GM12878 (cell line): ENCODE data around the gene OR2H2. TPM values are rescaled to one million over a fixed set of nuclear protein-coding genes. Genes with fewer than 3 reads are reported as not detected.

Source experiments
- ATAC-seq: fragments of 200-7000 bp; cut with Tn5 transposase; 3 replicates; pipeline ENCODE4 v1.9.1; 2020; ENCODE audit warnings: mild to moderate bottlenecking, moderate library complexity
- BruUV-seq: library from RNA; stranded (reverse); fragments of 400-500 nt; replicated peaks from 2 replicates; lab custom pipeline; 2021; lab: Mats Ljungman, UMichigan
- CTCF ChIA-PET: fragments of 300-600 bp; sonication (Branson Sonifier 250); formaldehyde crosslinking; extraction: SDS; loops from one replicate; lab custom pipeline; 2021; ENCODE audit warnings: inconsistent platforms; lab: Yijun Ruan, JAX
- POLR2A ChIA-PET: fragments of 350-600 bp; formaldehyde crosslinking; extraction: SDS; loops from one replicate; lab custom pipeline; 2021; ENCODE audit warnings: inconsistent platforms; lab: Charles Lee
- RAD21 ChIA-PET: fragments of 300-600 bp; sonication (Branson Sonifier 250); formaldehyde crosslinking; loops from one replicate; lab custom pipeline; 2023; ENCODE audit warnings: antibody characterized with exemption; ENCODE audit not compliant: unreplicated experiment; lab: Charles Lee
- SMC1A ChIA-PET: fragments of 300-600 bp; sonication (Branson Sonifier 250); formaldehyde crosslinking; loops from one replicate; lab custom pipeline; 2023; ENCODE audit not compliant: unreplicated experiment, uncharacterized antibody; lab: Charles Lee
- DNase-seq: peaks from one replicate; pipeline ENCODE4 v3.0.0-alpha.2; 2011; ENCODE audit warnings: low read depth, low spot score
- FAIRE-seq: peaks from 3 replicates; lab custom pipeline; 2011; peaks lifted over from hg19 to GRCh38; lab: Jason Lieb, UNC
- H2AFZ ChIP-seq: 2 replicates; pipeline ENCODE4 v1.6.0; 2011; ENCODE audit warnings: low read depth, low read length, control low read depth; ENCODE audit not compliant: control insufficient read depth
- H3K27ac ChIP-seq: 2 replicates; pipeline ENCODE4 v1.5.1; 2011; ENCODE audit warnings: control low read depth; ENCODE audit not compliant: control insufficient read depth, insufficient read depth
- H3K27me3 ChIP-seq, 2 experiments: replicated peaks in 1 of 2; 2 replicates each; pipeline versions ENCODE4 v1.6.0 to v1.6.1; 2011; ENCODE audit warnings: low read length in 1 of 2; ENCODE audit not compliant: control insufficient read depth in 2 of 2, insufficient read depth in 2 of 2
- H3K36me3 ChIP-seq, 2 experiments: 2 replicates each; pipeline ENCODE4 v1.5.1; 2011; ENCODE audit warnings: low read length in 1 of 2; ENCODE audit not compliant: control insufficient read depth in 2 of 2, insufficient read depth in 2 of 2
- H3K4me1 ChIP-seq: 2 replicates; pipeline ENCODE4 v1.6.1; 2011; ENCODE audit warnings: mild to moderate bottlenecking, low read length, moderate library complexity, mixed read lengths; ENCODE audit not compliant: control insufficient read depth, insufficient read depth
- H3K4me2 ChIP-seq: 2 replicates; pipeline ENCODE4 v1.6.0; 2011; ENCODE audit warnings: control low read depth; ENCODE audit not compliant: control insufficient read depth, insufficient read depth
- H3K4me3 ChIP-seq: fragments of 200-600 bp; sonication (generic); 2 replicates; pipeline ENCODE4 v1.5.1; 2016
- H3K79me2 ChIP-seq: 2 replicates; pipeline ENCODE4 v1.6.0; 2011; ENCODE audit warnings: low read length; ENCODE audit not compliant: control insufficient read depth, insufficient read depth
- H3K9ac ChIP-seq: 2 replicates; pipeline ENCODE4 v1.8.0; 2011; ENCODE audit warnings: low read length, control low read depth, mixed read lengths; ENCODE audit not compliant: control insufficient read depth, insufficient read depth
- H3K9me3 ChIP-seq: replicated peaks from 3 replicates; pipeline ENCODE4 v1.5.1; 2011; ENCODE audit warnings: mild to moderate bottlenecking, low read length; ENCODE audit not compliant: control insufficient read depth, insufficient read depth
- H4K20me1 ChIP-seq: 2 replicates; pipeline ENCODE4 v1.6.0; 2011; ENCODE audit not compliant: control insufficient read depth, insufficient read depth
- CREB1 ChIP-seq: IDR thresholded peaks from 2 replicates; pipeline ENCODE4 v1.6.1; 2012; ENCODE audit warnings: low read depth, mild to moderate bottlenecking, inconsistent platforms
- E2F4 ChIP-seq: IDR thresholded peaks from 2 replicates; pipeline ENCODE4 v1.6.1; 2012; ENCODE audit warnings: low read depth, low read length, improper control_type of control experiment
- EP300 ChIP-seq, 2 experiments: fragments of 150-350 bp in 1 of 2; IDR thresholded peaks; 2 replicates each; pipeline ENCODE4 v1.6.1; 2011 to 2012; ENCODE audit warnings: low read depth in 2 of 2, low read length in 2 of 2, borderline replicate concordance in 1 of 2, improper control_type of control experiment in 1 of 2, inconsistent platforms in 1 of 2; ENCODE audit not compliant: control insufficient read depth in 1 of 2
- FOXM1 ChIP-seq: IDR thresholded peaks from 2 replicates; pipeline ENCODE4 v1.6.1; 2012; ENCODE audit warnings: low read depth, mild to moderate bottlenecking, inconsistent platforms, low read length, moderate library complexity
- HDAC2 ChIP-seq: fragments of 200-600 bp; sonication (generic); IDR thresholded peaks from 2 replicates; pipeline ENCODE4 v1.6.1; 2017
- KLF5 ChIP-seq: fragments of 450-650 bp; IDR thresholded peaks from 2 replicates; pipeline ENCODE4 v1.6.1; 2014; ENCODE audit warnings: mild to moderate bottlenecking; ENCODE audit not compliant: partially characterized antibody
- LARP7 ChIP-seq: fragments of 450-650 bp; IDR thresholded peaks from 2 replicates; pipeline ENCODE4 v1.6.1; 2017; ENCODE audit warnings: mild to moderate bottlenecking
- MLLT1 ChIP-seq: fragments of 450-650 bp; IDR thresholded peaks from 2 replicates; pipeline ENCODE4 v1.6.1; 2016; ENCODE audit warnings: mild to moderate bottlenecking
- POLR2AphosphoS5 ChIP-seq: IDR thresholded peaks from 2 replicates; pipeline ENCODE4 v1.6.1; 2011; ENCODE audit warnings: mild to moderate bottlenecking, low read length, inconsistent platforms
- RAD21 ChIP-seq: IDR thresholded peaks from 2 replicates; pipeline ENCODE4 v1.6.1; 2011; ENCODE audit warnings: mild to moderate bottlenecking, low read depth, low read length, moderate library complexity; ENCODE audit not compliant: insufficient read depth
- SIN3A ChIP-seq: IDR thresholded peaks from 2 replicates; pipeline ENCODE4 v1.6.1; 2012; ENCODE audit warnings: low read depth, low read length, improper control_type of control experiment
- SPI1 ChIP-seq: IDR thresholded peaks from 2 replicates; pipeline ENCODE4 v1.6.1; 2011; ENCODE audit warnings: low read depth, mild to moderate bottlenecking, low read length, moderate library complexity, borderline replicate concordance; ENCODE audit not compliant: insufficient read depth
- ZNF217 ChIP-seq: fragments of 450-650 bp; IDR thresholded peaks from 2 replicates; pipeline ENCODE4 v1.6.1; 2017; ENCODE audit warnings: antibody characterized with exemption, mild to moderate bottlenecking
- WGBS: methylation state at CpG from one replicate; pipeline ENCODE4 v1.1.6; 2016; ENCODE audit warnings: low lambda C conversion rate; ENCODE audit not compliant: insufficient replicate concordance, insufficient coverage; ENCODE audit errors: missing lambda C conversion rate; 5-methylcytosine and 5-hydroxymethylcytosine counted together
- in situ Hi-C: fragments of 300-500 bp; cut with MboI; formaldehyde crosslinking; loops from 9 replicates; pipeline ENCODE4 v1.14.3; 2018; ENCODE audit warnings: mixed read lengths
- intact Hi-C: fragments of 100-400 bp; cut with micrococcal nuclease; formaldehyde crosslinking; loops from one replicate; pipeline ENCODE4 v1.14.2; 2022; ENCODE audit not compliant: unreplicated experiment
- polyA plus RNA-seq, 11 experiments: library from polyadenylated mRNA; depleted of rRNA in 4 of 11; unstranded in 6 of 11; stranded (reverse) in 5 of 11; fragments of >200 nt; fragmentation: Nextera tagmentation in 4 of 11; fragmentation: Illumina TruSeq in 1 of 11; extraction: Ambion mirVana in 4 of 11; extraction: Trizol in 1 of 11; gene quantifications; 1 replicate in 1 of 11; 2 replicates in 10 of 11; pipeline versions ENCODE4 v1.2.1 to v1.2.3, GENCODE V29; 2011 to 2016; ENCODE audit warnings: inconsistent platforms in 2 of 11, missing spikeins in 2 of 11, low read depth in 1 of 11
- total RNA-seq, 4 experiments: library from RNA; depleted of rRNA in 3 of 4; stranded (reverse); fragments of >200 nt in 3 of 4; fragmentation: Illumina TruSeq in 1 of 4; extraction: Trizol in 1 of 4; gene quantifications; 2 replicates each; pipeline versions ENCODE4 v1.2.1 to v1.2.3, GENCODE V29; 2013 to 2021
- TF ChIP-seq, protein P1 (sequence below): IDR thresholded peaks from 2 replicates; pipeline ENCODE4 v1.6.1; 2012; ENCODE audit warnings: low read length, inconsistent platforms
- TF ChIP-seq, protein P2 (sequence below): fragments of 150-350 bp; IDR thresholded peaks from 2 replicates; pipeline ENCODE4 v1.6.1; 2016; ENCODE audit warnings: low read depth, low read length

Gene OR2H2
- total and polyA plus RNA-seq, 10 of the 15 experiments (the other 5 are each of a cell fraction or from before 2014, with no cell fraction given) = not detected

- CTCF ChIA-PET = interaction anchor here (1.3 to 1.4 kb wide), 2 partner anchors 60 to 217 kb away, joined by 3 to 5 read pairs; no protein-coding TSS in a partner anchor
- TF ChIP-seq EP300 (IDR thresholded peaks at IDR 0.05; ENCODE audit: borderline replicate concordance in 1 of 2, control insufficient read depth in 1 of 2, low read depth in 2 of 2, low read length in 2 of 2) (no peak), FOXM1 (no peak), ZNF217 (no peak), POLR2AphosphoS5 (no peak), MLLT1 (no peak), E2F4 (no peak), HDAC2 (no peak), KLF5 (no peak), RAD21 (no peak), SIN3A (no peak), CREB1 (no peak), LARP7 (no peak), SPI1 (no peak)
- TF ChIP-seq, protein P1, sequence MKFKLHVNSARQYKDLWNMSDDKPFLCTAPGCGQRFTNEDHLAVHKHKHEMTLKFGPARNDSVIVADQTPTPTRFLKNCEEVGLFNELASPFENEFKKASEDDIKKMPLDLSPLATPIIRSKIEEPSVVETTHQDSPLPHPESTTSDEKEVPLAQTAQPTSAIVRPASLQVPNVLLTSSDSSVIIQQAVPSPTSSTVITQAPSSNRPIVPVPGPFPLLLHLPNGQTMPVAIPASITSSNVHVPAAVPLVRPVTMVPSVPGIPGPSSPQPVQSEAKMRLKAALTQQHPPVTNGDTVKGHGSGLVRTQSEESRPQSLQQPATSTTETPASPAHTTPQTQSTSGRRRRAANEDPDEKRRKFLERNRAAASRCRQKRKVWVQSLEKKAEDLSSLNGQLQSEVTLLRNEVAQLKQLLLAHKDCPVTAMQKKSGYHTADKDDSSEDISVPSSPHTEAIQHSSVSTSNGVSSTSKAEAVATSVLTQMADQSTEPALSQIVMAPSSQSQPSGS = no peak
- TF ChIP-seq, protein P2, sequence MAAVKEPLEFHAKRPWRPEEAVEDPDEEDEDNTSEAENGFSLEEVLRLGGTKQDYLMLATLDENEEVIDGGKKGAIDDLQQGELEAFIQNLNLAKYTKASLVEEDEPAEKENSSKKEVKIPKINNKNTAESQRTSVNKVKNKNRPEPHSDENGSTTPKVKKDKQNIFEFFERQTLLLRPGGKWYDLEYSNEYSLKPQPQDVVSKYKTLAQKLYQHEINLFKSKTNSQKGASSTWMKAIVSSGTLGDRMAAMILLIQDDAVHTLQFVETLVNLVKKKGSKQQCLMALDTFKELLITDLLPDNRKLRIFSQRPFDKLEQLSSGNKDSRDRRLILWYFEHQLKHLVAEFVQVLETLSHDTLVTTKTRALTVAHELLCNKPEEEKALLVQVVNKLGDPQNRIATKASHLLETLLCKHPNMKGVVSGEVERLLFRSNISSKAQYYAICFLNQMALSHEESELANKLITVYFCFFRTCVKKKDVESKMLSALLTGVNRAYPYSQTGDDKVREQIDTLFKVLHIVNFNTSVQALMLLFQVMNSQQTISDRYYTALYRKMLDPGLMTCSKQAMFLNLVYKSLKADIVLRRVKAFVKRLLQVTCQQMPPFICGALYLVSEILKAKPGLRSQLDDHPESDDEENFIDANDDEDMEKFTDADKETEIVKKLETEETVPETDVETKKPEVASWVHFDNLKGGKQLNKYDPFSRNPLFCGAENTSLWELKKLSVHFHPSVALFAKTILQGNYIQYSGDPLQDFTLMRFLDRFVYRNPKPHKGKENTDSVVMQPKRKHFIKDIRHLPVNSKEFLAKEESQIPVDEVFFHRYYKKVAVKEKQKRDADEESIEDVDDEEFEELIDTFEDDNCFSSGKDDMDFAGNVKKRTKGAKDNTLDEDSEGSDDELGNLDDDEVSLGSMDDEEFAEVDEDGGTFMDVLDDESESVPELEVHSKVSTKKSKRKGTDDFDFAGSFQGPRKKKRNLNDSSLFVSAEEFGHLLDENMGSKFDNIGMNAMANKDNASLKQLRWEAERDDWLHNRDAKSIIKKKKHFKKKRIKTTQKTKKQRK = no peak
Measured at GRCh38 chr6:29593199-29593855, 8.4 kb downstream of the OR2H2 start.

More at GRCh38 chr6:29593199-29593855, 8.4 kb downstream of the OR2H2 start:
- ChIA-PET RAD21 (no interaction called here), POLR2A (no interaction called here), SMC1A (no interaction called here)
- H3K4me3 ChIP-seq = no peak overlapping the region
- H3K27me3 ChIP-seq = no peaks in the 10 kb centered on the region; a peak in 1 of 4 replicates
- FAIRE-seq = no peak
- H3K4me1 ChIP-seq = no peaks in the 10 kb centered on the region
- no peaks in the 10 kb centered on the region for H4K20me1 ChIP-seq
- intact Hi-C loops (no loop called here), in situ Hi-C loops (loop anchor here (10.0 kb wide), 1 partner anchor 899 kb away; no protein-coding TSS in a partner anchor)
- no peaks in the 10 kb centered on the region for H3K9me3 ChIP-seq
- no peak overlapping the region for H3K27ac ChIP-seq
- no peak for ATAC-seq
- no peak overlapping the region for H3K4me2 ChIP-seq
- DNase-seq = no peak
- WGBS = 15% methylated on average over 4 of the region's 4 CpGs
- H3K79me2 ChIP-seq = no peaks in the 10 kb centered on the region
- H3K9ac ChIP-seq = no peak overlapping the region
- no peak overlapping the region for H2AFZ ChIP-seq
- no TSS peak for BruUV-seq
- H3K36me3 ChIP-seq = no peaks in the 10 kb centered on the region
